GM21737 (cell line): ENCODE measurements around the gene STPG3.

Experiments
- ATAC-seq: cut with Tn5 transposase; IDR thresholded peaks from one replicate; pipeline ENCODE4 v1.9.1; 2021; ENCODE audit warnings: mild to moderate bottlenecking, moderate library complexity; ENCODE audit not compliant: unreplicated experiment

The STPG3 gene

DNA sequence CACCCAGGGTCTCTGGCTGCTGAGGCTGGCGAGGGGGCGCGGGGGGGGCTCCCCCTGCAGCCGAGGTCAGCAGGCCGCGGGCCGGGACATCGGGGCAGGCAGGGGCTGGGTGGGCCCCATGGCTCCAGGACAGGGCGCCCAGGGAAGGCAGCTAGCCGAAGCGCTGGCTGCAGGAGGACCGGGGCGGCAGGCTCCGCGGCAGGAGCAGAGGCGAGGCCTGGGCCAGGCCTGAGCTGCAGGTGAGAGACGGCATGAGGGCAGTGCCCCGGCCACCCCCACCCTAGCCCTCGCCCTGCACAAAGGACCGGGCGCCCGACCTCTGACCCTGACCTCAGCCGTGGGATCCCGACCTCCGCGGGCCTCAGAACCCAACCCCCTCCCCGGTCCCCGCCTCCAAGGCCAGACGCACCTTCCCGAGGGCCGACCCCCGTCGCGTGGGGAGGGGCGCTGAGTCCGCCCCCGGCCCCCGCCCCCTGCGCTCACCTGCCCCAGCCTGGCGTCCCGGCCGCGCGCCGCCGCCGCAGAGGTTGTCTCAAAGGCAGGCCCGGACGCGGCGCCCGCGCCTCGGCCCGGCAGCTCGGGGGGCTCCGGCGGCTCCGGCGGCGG is 29.5 kb upstream of the STPG3 start:
- ATAC-seq: no peak

DNA sequence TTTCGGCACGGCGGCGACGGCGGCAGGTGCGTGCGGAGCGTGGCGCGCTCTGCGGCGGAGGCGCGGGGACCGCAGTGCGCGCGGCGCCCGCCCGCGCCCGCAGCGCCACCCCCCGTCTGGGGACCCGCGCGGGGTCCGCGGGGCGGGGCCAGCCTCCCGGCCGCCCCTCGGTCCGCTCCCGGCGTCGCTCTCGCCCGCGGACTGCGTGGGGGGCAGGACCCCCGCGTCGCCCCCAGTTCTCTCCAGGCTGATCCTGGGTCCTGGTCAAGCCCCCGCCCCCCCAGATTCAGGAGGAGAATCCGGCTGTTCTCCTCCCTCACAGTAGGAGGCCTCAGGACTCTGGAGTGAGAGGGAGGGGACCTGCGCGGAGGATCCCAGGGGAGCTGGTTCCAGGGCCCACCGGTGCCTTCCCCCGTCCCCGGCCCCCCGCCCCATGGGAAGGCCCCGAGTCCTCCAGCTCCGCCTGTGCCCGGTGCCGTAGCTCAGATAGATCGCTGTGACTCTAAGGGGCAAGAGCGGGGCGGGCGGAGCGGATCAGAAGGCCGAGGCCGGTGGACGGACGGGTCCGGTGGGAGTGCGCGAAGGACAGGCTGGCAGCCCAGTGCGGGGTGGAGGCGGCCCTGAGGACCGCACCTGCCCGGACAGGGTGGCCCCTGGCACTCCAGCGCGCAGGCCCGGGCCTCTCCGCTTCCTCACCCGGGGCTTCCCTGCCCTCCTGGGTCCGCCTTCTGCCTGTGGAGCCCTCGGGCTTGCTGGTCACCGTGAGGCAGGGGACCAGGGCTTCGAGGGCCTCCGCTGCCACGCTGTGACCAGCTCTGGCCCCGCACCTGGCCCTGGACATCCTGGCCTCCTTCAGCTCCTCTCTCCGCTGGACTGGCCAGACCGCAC is 28.7 kb upstream of the STPG3 start, which contains the start of gene RNF208:
Gene RNF208 (minus strand): TSS at position 51 of the 888 bp plus-strand sequence. CDS start 1,028 bp downstream, outside the sequence.
- no peak for ATAC-seq

DNA sequence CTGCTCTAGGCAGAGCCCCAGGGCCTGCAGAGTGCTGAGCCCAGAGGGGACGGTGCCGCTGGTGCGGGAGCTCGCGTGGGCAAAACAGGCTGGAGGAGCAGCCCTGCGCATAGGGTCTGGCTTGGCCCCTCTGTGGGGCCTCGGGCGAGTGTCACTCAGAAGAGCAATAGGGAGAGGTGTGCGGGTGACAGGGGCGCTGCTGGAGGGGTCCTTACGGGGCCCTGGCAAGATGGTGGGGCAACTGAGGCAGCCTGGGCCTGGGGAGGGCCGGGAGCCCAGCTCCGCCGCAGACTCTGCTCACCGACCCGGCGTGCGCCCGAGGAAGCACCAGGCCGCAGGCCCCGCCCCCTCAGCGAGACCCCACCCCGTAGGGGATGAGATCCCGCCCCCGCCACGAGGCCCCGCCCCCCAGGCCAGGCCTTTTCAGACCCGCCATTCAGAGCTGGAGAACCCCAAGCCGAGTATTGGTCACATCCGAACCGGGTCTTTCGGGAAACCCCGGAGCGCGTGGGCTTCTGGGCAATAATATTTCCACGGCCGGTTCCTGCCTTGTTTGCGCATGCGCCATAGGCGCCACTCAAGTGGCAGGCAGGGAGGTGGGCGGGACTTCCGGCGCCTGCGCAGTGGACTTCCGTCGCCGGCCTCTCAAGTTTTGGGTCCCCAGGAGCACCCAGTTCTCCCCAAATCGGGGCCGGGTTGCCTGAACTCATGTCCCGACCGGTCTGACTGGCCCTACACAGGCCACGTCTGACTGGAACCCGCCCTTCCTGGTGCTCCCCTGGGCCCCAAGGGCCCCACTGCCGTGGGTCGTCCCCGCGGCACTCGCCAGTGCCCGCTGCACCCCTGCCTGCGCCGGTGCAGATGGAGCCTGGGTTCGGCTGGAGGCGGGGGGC is 27.8 kb upstream of the STPG3 start:
- ATAC-seq: peak; percentile 63

DNA sequence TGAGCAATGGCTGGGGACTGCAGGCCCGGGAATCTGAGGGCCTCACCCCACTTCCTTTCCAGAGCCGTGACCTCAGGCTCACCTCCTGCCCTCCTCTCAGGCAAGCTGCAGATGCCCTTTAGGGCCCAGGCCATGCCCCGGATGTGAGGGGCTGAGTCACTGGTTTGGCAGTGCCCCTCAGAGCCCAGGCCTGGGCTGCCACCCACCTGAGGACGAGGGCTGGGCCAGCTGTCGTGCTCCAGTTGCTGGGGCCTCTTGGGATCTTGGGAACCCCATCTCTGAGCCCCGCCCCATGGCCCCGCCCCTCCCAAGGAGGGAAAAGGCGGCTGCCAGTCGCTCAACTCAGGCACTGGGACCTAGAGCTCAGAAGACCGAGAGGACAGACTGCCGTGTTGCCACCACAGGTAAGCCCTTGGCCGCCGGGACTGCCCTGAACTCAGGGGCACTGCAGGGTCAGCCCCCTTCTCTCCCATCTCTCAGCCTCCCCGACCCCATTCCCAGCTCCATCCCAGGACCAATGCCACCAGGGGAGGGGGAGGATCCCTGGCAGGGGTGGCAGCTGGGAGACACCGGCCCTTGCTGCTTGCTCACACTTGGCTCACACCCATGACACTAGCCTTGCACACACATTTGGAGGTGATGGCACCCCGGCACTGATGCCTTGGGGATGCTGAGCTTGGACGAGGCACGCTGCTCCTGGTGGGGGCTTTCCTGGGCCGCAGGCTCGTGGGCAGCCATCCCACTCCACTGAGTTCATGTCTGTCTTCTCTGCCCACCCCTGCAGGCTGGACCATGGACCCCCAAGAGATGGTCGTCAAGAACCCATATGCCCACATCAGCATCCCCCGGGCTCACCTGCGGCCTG is 26.0 kb upstream of the STPG3 start, which contains the start of gene CYSRT1:
Gene CYSRT1 (plus strand): TSS at position 345 of the 865 bp plus-strand sequence. CDS start 448 bp downstream, at position 793.
- no peak for ATAC-seq

DNA sequence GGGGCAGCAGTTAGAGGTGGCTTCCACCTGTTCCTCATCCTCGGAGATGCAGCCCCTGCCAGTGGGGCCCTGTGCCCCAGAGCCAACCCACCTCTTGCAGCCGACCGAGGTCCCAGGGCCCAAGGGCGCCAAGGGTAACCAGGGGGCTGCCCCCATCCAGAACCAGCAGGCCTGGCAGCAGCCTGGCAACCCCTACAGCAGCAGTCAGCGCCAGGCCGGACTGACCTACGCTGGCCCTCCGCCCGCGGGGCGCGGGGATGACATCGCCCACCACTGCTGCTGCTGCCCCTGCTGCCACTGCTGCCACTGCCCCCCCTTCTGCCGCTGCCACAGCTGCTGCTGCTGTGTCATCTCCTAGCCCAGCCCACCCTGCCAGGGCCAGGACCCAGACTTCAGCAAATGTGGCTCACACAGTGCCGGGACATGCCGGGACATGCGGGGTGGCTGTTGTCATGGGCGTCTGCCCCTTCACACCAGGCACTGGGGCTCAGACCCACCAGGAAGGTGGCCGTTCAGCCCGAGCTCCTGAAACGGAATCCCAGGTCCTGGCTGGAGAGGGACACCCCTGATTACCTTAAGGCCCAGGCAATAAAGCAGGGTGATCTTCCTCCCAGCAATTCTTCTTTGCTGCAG is 25.3 kb upstream of the STPG3 start:
- no peak for ATAC-seq

DNA sequence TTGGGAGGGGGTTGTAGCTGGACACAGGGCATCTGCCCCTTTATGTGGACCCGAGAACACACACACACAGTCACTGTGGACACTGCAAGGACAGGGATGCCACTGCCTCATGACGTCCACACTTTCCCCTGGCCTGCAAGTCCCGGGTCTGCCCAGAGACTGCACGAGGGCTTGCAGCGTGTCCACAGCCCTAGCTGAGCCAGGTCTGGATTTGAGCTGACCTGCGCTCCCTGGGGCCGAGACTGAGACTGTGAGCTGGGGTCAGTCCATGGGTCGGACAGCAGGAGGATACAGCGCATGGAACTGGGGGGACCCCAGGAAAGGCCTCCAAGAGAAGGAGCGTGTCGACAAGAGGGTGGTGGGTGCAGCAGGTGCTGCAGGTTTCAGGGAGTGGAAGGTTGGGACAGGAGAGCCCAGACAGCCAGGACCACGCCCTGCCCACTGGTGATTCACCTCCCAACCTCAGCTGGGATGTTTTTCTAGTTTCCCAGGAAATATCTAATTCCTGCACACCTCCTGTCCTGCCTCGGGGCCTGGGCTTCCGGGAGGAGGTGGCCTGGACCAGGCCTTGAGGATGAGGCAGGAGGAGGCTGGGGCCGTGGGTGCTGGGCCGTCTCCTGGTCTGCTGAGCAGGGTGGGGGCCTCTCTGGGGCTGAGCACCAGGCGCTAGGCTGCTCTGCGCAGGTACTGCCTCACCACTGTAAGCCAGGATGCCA is 24.6 kb upstream of the STPG3 start:
- no peak for ATAC-seq

DNA sequence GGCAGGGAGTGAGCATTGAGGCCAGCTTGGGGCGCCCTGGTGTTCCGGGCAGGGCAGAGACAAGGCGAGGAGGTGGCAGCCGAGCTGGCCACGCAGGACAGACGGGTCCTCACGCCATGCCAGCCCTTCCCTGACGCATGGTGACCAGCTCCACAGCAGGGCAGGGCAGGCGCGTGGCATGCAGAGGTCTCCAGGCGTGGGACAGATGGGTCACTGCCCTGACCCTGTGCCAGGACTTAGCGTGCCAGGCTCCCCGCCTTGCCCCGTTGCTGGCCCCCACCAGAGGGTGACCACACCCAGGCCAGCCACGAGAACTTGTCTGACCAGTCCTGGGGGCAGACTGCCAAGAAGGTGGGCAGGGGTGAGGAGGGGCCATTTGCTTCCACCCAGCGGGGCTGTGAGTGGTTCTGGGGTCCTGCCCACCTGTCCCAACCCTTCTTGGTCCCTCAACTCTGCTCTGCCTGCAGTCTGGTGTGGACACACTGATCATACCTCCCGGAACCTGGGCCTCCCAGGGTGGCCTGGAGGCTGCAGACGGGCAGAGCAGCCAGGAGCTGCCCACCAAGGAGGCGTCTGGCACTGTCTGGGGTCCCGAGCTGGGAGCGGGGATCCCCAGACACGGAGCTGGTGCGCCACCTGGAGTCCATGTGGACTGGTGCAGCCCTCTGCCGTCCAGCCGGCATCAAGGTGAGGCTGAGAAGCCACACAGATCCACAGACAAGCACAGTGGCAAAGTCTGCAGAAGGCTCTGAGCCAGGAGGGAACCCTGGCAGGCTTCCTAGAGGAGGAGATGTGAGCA is 23.8 kb upstream of the STPG3 start, which contains the start of gene RNF224:
Gene RNF224 (plus strand): TSS at position 449 of the 799 bp plus-strand sequence. CDS start 834 bp downstream, outside the sequence.
- no peak for ATAC-seq

DNA sequence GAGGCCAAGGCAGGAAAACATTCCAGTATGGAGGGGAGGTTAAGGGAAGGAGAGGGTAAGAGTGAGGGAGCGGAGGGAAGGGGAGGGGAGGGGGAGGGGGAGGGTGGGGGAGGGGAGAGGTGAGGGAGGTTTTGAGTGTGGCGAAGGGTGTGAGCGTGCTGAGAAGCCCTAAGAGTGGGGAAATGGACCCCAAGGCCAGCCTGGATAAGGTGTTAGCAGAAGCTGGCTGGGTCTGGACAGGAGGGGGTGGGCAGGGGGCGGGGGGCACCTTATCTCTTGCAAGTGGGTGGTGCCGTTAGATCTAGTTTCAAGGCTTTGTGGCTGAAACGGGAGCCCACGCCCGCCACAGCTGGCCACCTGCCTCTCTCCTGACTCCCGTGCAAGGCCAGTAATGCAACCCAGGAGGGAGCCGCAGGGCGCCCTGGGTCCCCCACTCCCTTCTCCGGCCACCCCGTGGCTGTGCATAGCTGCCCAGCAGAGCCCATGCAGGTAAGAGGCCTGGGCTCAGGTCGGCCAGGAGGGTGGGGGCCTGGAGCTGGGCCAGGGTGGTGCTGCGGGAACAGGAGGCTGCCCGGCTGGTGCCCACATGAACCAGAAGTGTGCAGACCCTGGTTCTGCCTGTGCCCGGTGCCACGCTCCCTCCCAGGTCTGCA is 23.1 kb upstream of the STPG3 start:
- ATAC-seq: no peak

DNA sequence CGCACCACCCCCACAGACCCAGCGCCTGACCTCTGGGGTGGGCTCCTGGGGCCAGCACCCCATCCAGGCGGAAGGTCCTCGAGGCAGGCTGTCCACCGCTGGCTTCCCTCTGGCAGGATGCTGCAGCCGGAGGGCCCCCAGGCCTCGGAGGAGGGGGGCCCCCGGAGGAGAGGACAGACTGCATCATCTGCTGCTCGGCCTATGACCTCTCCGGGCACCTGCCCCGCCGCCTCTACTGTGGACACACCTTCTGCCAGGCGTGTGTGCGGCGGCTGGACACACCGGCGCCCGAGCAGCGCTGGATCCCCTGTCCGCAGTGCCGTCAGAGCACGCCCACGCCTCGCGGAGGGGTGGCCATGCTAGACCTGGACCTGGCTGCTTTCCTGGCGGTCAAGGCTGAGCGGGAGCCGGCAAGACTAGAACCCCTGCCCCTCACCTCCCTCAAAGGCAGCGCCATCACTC is 22.5 kb upstream of the STPG3 start:
- ATAC-seq: no peak

DNA sequence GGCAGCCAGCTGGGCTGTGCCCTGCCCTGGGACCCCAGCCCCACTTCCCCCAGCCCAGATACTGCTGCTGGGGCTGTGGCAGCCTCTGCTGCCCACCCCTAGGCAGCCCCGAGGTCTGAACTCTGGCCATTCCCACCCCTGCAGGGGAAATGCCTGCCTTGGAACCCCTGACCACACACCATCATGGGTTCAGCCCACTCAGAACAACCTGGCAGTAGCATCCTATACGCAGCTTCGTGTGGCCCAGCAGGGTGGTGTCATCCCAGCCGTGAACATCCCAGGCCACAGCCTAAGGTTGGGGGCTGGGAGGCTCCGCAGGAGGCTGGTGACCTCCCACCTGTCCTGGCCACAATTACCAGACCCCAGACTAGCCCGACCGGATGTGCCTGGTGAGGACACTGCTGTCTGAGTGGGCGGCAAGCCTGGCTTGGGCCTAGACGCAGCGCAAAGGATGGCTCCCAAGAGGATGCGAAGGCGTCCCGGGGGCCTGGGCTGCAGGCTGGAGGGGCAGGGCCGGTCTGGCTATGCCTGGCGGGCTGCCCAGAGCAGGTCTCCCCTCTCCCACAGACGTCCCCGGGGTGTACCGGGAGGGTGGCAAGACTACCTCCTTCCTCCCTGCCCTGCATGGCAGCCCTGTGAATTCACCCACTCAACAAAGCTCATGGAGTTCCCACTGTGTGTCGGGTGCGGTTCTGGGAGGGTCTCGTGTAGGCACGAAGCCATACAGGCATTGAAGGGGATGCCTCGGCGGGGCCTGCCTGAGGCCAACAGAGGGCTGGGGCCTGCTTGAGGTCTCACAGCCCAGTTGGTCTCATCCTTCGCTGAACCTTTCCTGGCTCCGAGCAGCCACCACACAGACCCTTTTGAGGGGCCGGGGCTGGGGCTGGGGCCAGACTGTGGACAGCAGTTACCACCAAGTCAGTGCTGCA is 21.9 kb upstream of the STPG3 start:
- no peak for ATAC-seq

DNA sequence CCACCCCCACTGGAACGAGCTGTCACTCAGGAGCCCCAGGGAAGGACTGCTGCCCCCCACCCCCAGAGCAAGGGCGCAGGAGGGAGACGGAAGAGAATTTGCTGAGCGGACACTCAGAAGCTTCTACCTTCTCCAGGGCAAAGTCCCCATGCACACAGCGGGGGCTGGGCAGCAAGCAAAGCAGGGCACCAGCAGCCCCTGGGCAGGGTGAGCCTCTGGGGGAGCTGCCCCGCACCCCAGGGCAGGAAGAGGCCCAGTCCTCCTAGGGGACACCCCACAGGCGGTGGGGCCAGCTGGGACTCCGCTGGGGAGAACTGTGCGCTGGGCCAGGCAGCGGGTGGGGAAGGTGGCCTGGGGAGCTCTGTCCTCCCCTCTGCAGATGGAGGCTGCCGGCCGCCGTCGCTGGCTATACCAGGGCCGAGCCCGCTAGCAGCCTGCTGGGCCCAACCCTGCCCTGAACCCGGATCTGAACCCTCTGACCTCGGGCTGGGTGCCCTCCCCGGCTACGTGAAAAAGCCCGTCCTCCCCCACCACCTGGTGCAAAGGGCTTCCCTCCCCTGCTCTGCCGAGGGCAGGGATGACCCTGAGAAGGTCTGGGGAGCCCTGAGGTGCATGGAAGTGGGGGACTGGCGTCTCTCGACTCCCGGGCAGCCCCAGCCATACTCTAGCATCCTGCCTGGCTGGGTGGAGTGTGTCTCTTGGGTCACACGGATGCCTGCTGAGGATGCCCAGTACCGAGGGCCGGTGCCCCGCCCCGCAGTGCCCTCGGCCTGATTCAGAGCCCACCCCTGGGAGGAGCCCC is 21.0 kb upstream of the STPG3 start:
- no peak for ATAC-seq

DNA sequence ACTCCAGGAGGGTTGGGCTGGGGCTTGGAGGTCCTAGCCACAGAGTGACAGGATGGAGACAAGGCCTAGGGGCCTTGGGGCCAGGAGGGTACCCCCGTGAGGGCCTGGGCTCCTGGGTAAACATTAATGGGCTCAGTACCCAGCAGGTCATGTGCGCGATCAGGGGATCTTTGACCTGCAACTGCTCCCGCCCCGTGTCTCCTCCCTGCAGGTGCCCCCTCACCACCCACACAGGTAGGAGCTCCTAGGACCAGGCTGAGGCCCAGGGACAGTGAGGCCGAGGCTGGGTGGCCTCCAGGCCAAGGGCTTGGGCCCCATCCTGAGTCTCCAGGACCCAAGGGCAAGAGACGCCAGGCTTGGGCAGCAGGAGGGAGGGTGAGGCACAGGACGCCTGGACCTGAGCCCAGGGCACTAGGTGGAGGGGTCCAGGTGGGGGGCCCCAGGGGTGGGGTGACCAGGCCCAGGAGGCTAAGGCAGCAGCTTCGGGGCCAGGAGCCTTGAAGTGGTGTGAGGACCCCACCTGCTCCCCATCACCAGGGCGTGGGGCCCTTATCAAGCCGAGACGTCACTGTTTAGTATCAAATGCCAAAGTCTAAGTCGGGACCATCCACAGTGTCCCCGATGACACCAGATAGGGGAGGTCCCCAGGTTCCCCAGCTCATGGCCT is 20.2 kb upstream of the STPG3 start, which contains the start of gene SLC34A3:
Gene SLC34A3 (plus strand): TSS at position 197 of the 667 bp plus-strand sequence. CDS start 802 bp downstream, outside the sequence.
- ATAC-seq: no peak

DNA sequence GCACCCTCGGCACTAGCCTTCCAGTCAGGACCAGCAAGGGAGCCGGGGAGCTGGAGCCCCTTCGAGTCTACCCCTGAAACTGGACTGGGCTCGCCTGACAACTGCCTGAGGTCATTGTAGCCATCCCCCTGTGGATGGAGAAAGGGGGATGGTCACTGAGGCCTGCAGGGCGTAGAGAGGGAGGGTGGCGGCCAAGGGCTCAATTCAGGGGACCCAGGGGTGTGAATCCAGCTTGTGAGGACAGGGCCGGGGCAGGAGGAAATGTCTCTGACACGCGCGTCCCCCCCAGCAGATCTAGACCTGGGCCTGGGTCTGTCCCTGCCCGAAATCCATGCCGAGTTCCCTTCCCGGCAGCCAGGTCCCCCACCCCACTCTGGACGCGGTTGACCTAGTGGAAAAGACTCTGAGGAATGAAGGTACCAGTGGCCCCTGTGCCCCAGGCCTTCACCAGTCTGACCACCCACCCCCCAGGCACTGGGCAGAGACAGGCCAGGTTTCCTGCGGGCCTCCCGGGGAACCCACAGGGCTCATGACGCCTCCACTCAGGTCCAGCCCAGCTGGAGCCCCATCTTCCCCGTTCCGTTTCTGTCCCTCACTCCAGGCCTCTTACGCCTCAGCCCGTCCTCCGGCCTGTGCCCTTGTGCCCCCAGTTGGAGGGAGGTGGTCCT is 19.6 kb upstream of the STPG3 start:
- no peak for ATAC-seq

DNA sequence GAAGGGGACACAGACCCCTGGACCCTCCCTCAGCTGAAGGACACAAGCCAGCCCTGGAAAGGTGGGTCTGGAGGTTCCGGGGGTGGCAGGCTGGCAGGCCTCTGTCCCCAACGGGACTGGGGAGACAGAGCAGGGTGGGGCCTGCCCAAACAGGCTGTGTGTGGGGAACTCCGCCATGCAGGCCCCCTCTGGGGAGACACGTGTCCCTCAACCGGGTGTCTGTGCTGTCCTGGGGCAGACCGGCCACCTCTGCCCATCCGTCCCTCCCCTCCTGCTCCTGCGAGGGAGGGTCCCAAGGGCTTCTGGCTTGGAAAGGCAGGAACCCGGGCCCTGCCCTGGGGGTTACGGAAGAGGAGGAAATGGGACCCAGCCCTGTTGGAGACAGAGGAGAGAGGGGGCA is 19.0 kb upstream of the STPG3 start:
- ATAC-seq: no peak
